Measurements from ENCODE around the gene GPR153. TPM values are rescaled to one million over a fixed set of nuclear protein-coding genes. Genes with fewer than 3 reads are reported as not detected.
A peak's percentile ranks its signal among the peaks of the same experiment; 100 is the strongest.

Gene GPR153
- total and polyA plus RNA-seq, 7 donors, result 3.7 to 32.4 (median 10.8) TPM

DNA sequence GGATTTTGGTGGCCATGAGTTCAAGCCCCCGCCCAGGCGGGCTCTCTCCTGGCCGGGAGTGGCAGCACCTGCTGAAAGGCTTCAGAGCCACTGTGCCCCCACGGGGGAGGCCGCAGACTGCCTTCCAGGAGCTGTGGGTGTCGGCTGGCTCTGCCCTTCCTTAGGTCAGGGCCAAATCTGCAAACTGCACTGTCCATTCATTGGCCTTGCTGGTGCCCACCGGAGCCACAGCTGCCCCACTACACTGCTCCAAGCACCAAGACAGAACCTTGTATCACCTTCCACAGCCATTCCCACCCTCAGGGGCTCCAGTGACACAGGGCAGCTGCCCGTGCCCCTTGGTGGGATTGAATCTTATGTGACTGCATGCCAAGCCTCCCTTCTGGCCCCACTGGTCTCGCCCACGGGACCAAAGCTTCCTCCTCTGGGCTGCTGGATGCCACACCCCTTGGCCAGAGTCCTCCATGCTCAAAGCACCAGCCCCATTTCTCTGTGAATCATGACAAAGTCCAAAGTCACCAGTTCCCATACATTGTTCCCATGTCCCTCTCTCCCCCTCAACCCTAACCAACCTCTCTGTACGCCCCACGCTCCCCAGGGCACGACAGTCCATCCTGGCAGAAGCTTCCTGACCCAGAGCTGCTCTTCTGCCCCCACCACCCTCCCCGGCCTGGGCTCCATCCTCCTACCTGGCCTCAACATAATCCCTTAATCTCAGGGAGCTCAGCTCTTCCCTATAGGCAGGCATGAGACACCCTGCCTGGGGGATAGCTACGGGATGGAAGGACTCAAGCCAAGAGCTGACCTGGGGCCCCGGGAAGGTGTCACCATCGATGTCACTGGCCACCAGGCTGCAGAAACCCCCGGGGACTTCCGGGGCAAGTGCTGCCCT lies 20.9 kb upstream of the GPR153 start:
- 47 to 80% methylated on average over 19 of the region's 19 CpGs for WGBS, 2 donors
- Histone ChIP-seq H3K4me3 (no peak overlapping the region), H3K27me3 (no peaks in the 10 kb centered on the region), H3K27ac (no peak overlapping the region), H3K9me3 (no peaks in the 10 kb centered on the region), H3K36me3 (no peaks in the 10 kb centered on the region), H3K4me1 (peaks cover 0 to 6% (median 4%) of the 10 kb centered on the region in 4 donors)
- TF ChIP-seq EP300 (IDR thresholded peaks at IDR 0.05) (no peak), POLR2A (IDR thresholded peaks at IDR 0.05) (no peak), POLR2AphosphoS5 (IDR thresholded peaks at IDR 0.05) (no peak)
- TF ChIP-seq, protein P1, sequence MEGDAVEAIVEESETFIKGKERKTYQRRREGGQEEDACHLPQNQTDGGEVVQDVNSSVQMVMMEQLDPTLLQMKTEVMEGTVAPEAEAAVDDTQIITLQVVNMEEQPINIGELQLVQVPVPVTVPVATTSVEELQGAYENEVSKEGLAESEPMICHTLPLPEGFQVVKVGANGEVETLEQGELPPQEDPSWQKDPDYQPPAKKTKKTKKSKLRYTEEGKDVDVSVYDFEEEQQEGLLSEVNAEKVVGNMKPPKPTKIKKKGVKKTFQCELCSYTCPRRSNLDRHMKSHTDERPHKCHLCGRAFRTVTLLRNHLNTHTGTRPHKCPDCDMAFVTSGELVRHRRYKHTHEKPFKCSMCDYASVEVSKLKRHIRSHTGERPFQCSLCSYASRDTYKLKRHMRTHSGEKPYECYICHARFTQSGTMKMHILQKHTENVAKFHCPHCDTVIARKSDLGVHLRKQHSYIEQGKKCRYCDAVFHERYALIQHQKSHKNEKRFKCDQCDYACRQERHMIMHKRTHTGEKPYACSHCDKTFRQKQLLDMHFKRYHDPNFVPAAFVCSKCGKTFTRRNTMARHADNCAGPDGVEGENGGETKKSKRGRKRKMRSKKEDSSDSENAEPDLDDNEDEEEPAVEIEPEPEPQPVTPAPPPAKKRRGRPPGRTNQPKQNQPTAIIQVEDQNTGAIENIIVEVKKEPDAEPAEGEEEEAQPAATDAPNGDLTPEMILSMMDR (IDR thresholded peaks at IDR 0.05), result no peak
- intact Hi-C loops (cut with DNase I), result no loop called here
- DNase-seq, result no peak

DNA sequence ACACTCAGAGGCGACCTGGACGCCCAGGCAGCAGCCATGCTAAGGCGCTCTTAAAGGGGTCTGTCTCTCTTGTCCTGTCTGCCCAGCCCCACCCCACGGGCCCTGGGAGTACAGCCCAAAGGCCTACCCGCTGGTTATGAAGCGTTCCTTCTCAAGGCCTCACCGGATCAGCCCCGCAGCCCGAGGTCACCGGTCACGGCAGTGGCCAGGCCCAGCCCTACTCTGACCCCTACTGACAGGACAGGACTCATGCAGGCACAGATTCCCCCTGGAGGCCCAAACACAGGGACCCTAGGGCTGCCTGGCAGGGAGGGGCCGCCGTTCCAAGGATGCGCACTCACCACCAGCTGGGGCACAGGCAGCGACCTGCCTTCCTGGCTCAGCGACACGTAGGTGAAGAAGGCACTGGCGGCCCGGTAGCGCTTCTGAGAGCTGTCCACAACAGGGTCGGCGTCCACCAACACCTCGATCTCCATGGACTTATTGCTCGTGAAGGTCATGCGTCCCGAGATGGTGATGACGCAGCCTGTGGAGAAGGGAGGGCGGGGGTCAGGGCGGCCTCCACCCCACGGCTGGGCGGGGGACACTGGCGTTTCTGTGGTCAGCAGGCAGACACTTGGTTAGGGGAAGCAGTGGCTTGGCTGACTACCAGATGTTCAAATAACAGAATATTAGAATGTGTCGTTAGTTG lies 20.0 kb upstream of the GPR153 start:
- no peaks in the 10 kb centered on the region for H3K27me3 ChIP-seq
- peaks cover 0 to 14% (median 13%) of the 10 kb centered on the region in 4 donors for H3K4me1 ChIP-seq
- no peak for TF ChIP-seq POLR2A (IDR thresholded peaks at IDR 0.05)
- TF ChIP-seq POLR2AphosphoS5 (IDR thresholded peaks at IDR 0.05), result no peak
- no peak for TF ChIP-seq EP300 (IDR thresholded peaks at IDR 0.05)
- TF ChIP-seq, protein P1 (IDR thresholded peaks at IDR 0.05), result peak in 1 of 4 experiments; percentile 15
- H3K27ac ChIP-seq, result no peak overlapping the region
- intact Hi-C loops (cut with DNase I), result no loop called here
- DNase-seq, result no peak
- no peaks in the 10 kb centered on the region for H3K9me3 ChIP-seq
- H3K36me3 ChIP-seq, result no peaks in the 10 kb centered on the region
- no peak overlapping the region for H3K4me3 ChIP-seq
- 81 to 84% methylated on average over 33 of the region's 33 CpGs for WGBS, 2 donors

- 92 to 95% methylated on average over 31 of the region's 31 CpGs for WGBS, 2 donors
- H3K4me3 ChIP-seq, result no peak overlapping the region
- H3K36me3 ChIP-seq, result no peaks in the 10 kb centered on the region
- no peak overlapping the region for H3K27ac ChIP-seq
- intact Hi-C loops (cut with DNase I), result loop anchor here (5.0 kb wide), 1 partner anchor 48 kb away; no protein-coding TSS in a partner anchor
- DNase-seq, result no peak
- H3K9me3 ChIP-seq, result no peaks in the 10 kb centered on the region
- TF ChIP-seq EP300 (IDR thresholded peaks at IDR 0.05), result no peak
- TF ChIP-seq, protein P1 (IDR thresholded peaks at IDR 0.05), result no peak
- no peak for TF ChIP-seq POLR2AphosphoS5 (IDR thresholded peaks at IDR 0.05)
- TF ChIP-seq POLR2A (IDR thresholded peaks at IDR 0.05), result no peak
- H3K27me3 ChIP-seq, result no peaks in the 10 kb centered on the region
- H3K4me1 ChIP-seq, result peaks cover 0 to 17% (median 16%) of the 10 kb centered on the region in 4 donors
Measured at GRCh38 chr1:6279613-6280383, 18.9 kb upstream of the GPR153 start.

DNA sequence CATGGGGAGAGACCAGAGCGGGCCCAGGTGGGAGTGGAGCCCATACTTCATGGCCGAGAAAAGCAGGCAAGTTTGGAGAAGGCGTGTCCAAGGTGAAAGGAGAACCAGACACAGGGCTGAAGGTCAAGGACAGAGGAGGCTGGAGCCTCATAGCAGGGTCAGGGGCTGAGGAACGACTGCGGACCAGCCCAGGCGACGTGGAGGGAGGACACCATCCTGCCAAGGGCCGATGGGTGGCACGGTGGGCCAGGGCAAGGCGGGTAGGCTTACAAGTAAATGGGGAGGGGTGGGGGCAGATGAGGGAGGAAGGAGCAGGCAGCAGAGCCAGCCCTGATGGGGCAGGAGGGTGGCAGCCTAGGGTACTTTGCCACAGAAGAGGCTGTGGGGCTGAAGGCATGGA lies 18.2 kb upstream of the GPR153 start:
- H3K4me1 ChIP-seq, result peaks cover 0 to 17% (median 16%) of the 10 kb centered on the region in 4 donors
- H3K27me3 ChIP-seq, result no peaks in the 10 kb centered on the region
- no peak overlapping the region for H3K4me3 ChIP-seq
- intact Hi-C loops (cut with DNase I), result loop anchor here (5.0 kb wide), 1 partner anchor 48 kb away; no protein-coding TSS in a partner anchor
- TF ChIP-seq POLR2AphosphoS5 (IDR thresholded peaks at IDR 0.05) (no peak), EP300 (IDR thresholded peaks at IDR 0.05) (no peak), POLR2A (IDR thresholded peaks at IDR 0.05) (no peak)
- TF ChIP-seq, protein P1 (IDR thresholded peaks at IDR 0.05), result no peak
- H3K9me3 ChIP-seq, result no peaks in the 10 kb centered on the region
- no peak for DNase-seq
- 89 to 93% methylated on average over 10 of the region's 10 CpGs for WGBS, 2 donors
- no peaks in the 10 kb centered on the region for H3K36me3 ChIP-seq
- no peak overlapping the region for H3K27ac ChIP-seq
